ENCODE results near the gene NPAT. TPM values are rescaled to one million over a fixed set of nuclear protein-coding genes. Genes with fewer than 3 reads are reported as not detected.
"Not testable (repeated sequence)": the region's sequence is repeated elsewhere in the genome, so short reads cannot be mapped to it uniquely, and the experiment has no call there.

The NPAT gene
- total RNA-seq, 1 experiment from 2014 or later, result 11.0 TPM

GRCh38 chr11:108167624-108168023 is 54.8 kb downstream of the NPAT start:
- H3K36me3 Mint-ChIP-seq (ENCODE audit: insufficient read depth, unreplicated experiment), result peaks cover 60% of the 10 kb centered on the region
- POLR2A ChIA-PET, result no interaction called here

DNA sequence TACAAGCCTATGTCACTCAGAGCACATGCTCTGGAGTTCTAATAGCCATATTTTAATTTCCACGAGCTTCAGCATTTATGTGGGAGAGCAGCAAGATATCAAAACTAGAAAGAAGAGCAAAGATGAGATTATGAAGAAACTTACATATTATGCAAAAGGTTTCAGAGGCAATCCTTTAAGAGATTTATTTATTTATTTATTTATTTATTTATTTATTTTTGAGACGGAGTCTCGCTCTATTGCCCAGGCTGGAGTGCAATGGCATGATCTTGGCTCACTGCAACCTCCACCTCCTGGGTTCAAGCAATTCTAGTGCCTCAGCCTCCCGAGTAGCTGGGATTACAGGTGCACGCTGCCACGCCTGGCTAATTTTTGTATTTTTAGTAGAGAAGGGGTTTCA is 59.6 kb downstream of the NPAT start:
- H3K4me1 Mint-ChIP-seq (ENCODE audit: insufficient read depth, unreplicated experiment); H3K4me3 Mint-ChIP-seq (ENCODE audit: unreplicated experiment); H3K9me3 Mint-ChIP-seq (ENCODE audit: unreplicated experiment); intact Hi-C loops (cut with micrococcal nuclease); POLR2A ChIA-PET; H3K27me3 Mint-ChIP-seq (ENCODE audit: insufficient read depth, unreplicated experiment); BruUV-seq (replicated peaks); CTCF ChIA-PET; DNase-seq (ENCODE audit: unreplicated experiment); H3K27ac Mint-ChIP-seq (ENCODE audit: low read depth, unreplicated experiment): not testable (repeated sequence)
- peaks cover 59% of the 10 kb centered on the region for H3K36me3 Mint-ChIP-seq (ENCODE audit: insufficient read depth, unreplicated experiment)

More at GRCh38 chr11:108167624-108168023, 54.8 kb downstream of the NPAT start:
- Mint-ChIP-seq H3K4me1 (ENCODE audit: insufficient read depth, unreplicated experiment) (no peaks in the 10 kb centered on the region), H3K9me3 (ENCODE audit: unreplicated experiment) (no peaks in the 10 kb centered on the region), H3K27me3 (ENCODE audit: insufficient read depth, unreplicated experiment) (no peaks in the 10 kb centered on the region), H3K4me3 (ENCODE audit: unreplicated experiment) (no peak overlapping the region), H3K27ac (ENCODE audit: low read depth, unreplicated experiment) (no peak overlapping the region)
- intact Hi-C loops (cut with micrococcal nuclease), result no loop called here
- CTCF ChIA-PET, result interaction anchor here (0.6 kb wide), 1 partner anchor 24 kb away, joined by 4 read pairs; no protein-coding TSS in a partner anchor
- DNase-seq (ENCODE audit: unreplicated experiment), result no peak
- BruUV-seq (replicated peaks), result no TSS peak
- no peak for TF ChIP-seq CTCF (IDR thresholded peaks at IDR 0.05; ENCODE audit: unreplicated experiment)

- CTCF ChIA-PET, result no interaction called here
- H3K27ac Mint-ChIP-seq (ENCODE audit: low read depth, unreplicated experiment), result no peak overlapping the region
- peaks cover 47% of the 10 kb centered on the region for H3K36me3 Mint-ChIP-seq (ENCODE audit: insufficient read depth, unreplicated experiment)
- intact Hi-C loops (cut with micrococcal nuclease), result no loop called here
- TSS peak; percentile 36 for BruUV-seq (replicated peaks)
- H3K4me1 Mint-ChIP-seq (ENCODE audit: insufficient read depth, unreplicated experiment), result no peaks in the 10 kb centered on the region
- H3K27me3 Mint-ChIP-seq (ENCODE audit: insufficient read depth, unreplicated experiment), result no peaks in the 10 kb centered on the region
- H3K9me3 Mint-ChIP-seq (ENCODE audit: unreplicated experiment), result no peaks in the 10 kb centered on the region
- no peak overlapping the region for H3K4me3 Mint-ChIP-seq (ENCODE audit: unreplicated experiment)
- DNase-seq (ENCODE audit: unreplicated experiment), result no peak
- no peak for TF ChIP-seq CTCF (IDR thresholded peaks at IDR 0.05; ENCODE audit: unreplicated experiment)
- POLR2A ChIA-PET, result no interaction called here
These were observed 61.4 kb downstream of the NPAT start for GRCh38 chr11:108160970-108161566.

DNA sequence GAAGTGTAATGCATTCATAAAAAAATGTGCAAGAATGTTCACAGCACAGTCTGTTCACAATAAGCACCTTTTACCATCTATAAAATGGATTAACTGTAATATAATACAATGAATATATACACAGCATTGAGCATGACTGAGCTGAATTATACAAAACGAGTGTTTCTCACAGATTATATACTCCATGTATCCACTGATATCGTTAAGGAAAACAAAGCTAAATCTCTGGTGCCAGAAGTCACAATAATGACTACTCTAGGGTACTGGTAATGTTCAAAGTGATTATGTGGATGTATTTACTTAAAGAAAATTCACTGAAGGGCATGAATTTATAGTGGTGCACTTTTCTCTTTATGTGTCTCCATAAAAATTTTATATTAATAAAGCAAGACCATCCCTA is 67.8 kb downstream of the NPAT start:
- Mint-ChIP-seq H3K9me3 (ENCODE audit: unreplicated experiment) (no peaks in the 10 kb centered on the region), H3K36me3 (ENCODE audit: insufficient read depth, unreplicated experiment) (peaks cover 71% of the 10 kb centered on the region), H3K4me3 (ENCODE audit: unreplicated experiment) (no peak overlapping the region), H3K27me3 (ENCODE audit: insufficient read depth, unreplicated experiment) (no peaks in the 10 kb centered on the region), H3K4me1 (ENCODE audit: insufficient read depth, unreplicated experiment) (no peaks in the 10 kb centered on the region), H3K27ac (ENCODE audit: low read depth, unreplicated experiment) (no peak overlapping the region)
- DNase-seq (ENCODE audit: unreplicated experiment), result no peak
- CTCF ChIA-PET, result interaction anchor here (0.6 kb wide), 1 partner anchor 13 kb away, joined by 3 read pairs; no protein-coding TSS in a partner anchor
- intact Hi-C loops (cut with micrococcal nuclease), result no loop called here
- POLR2A ChIA-PET, result interaction anchor here (1.4 kb wide), 1 partner anchor 33 kb away, joined by 3 read pairs; the partner anchor contains the start of gene ACAT1
- BruUV-seq (replicated peaks), result no TSS peak
- TF ChIP-seq CTCF (IDR thresholded peaks at IDR 0.05; ENCODE audit: unreplicated experiment), result no peak
